ENCODE data around the gene SLC2A6.

Gene SLC2A6

DNA sequence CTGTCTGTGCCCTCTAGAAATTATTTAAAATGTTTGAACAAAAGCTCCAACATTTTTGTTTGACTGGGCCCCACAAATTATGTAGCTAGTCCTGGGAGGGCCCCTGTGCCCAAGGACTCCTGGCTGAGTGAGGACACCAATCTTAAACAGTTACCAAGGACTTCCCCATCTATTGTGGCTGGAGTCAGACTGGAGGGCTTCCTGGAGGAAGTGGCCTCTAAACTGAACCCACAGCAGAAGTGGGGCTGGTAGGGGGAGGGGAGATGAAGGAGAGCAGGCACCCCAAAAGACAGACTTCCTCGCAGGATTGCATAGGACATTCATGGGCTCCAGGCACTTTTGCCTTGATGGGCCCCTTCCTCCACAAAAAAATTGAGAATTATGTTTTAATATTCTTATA is 48.7 kb downstream of the SLC2A6 start:
- DNase-seq = no peak

DNA sequence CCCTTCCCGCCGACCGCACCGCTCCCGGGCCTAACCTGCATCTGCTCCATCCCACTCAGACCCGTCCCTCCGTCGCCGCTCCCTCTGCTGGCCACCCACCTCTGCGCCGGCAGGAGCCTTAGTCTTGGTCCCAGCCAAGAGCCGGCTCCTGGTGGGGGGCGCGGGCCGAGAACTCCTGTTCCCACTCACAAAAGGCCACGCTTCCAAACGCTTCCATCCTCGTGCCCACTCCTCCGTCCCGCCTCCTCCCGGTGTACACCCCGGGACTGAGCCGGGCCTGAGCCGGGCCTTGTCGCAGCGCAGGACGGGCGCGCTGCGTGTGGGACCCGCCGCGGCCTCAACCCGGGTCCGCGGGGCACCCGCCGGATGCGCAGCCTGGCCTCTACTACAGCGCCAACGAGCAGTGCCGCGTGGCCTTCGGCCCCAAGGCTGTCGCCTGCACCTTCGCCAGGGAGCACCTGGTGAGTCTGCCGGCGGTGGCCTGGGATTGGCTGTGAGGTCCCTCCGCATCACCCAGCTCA is 49.2 kb downstream of the SLC2A6 start:
- DNase-seq = no peak

DNA sequence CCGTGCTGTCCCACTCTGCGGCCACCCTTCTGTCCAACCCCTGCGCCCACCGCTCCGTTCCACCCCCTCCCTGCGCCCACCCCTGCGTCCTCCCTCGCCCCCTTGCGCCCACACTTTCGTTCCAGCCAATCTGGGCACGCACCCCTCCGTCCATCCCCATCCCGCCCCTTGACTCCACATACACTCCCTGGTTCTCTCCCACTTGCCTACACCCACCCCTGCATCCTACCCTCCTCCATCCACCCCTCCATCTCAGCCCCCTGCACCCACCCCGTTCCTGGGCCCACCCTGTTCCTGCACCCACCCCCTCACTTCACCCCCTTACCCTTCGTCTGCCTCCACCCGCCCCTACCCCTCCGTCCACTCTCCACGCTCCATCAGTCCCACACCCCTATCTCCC is 49.7 kb downstream of the SLC2A6 start:
- no peak for DNase-seq

DNA sequence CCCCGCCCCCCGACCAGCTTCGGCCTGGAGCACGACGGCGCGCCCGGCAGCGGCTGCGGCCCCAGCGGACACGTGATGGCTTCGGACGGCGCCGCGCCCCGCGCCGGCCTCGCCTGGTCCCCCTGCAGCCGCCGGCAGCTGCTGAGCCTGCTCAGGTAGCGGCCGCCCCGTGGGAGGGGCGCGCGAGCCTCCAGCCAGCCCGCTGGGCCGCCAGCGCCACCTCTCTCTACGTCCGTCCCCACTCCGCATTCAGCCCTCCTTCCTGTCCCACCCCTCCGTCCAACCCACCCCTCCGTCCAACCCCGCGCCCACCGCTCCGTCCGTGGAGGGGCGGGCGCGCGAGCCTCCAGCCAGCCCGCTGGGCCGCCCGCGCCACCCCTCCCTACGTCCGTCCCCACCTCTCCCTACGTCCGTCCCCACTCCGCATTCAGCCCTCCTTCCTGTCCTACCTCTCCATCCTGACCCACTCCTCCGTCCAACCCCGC is 50.2 kb downstream of the SLC2A6 start:
- DNase-seq = peak; percentile 41

DNA sequence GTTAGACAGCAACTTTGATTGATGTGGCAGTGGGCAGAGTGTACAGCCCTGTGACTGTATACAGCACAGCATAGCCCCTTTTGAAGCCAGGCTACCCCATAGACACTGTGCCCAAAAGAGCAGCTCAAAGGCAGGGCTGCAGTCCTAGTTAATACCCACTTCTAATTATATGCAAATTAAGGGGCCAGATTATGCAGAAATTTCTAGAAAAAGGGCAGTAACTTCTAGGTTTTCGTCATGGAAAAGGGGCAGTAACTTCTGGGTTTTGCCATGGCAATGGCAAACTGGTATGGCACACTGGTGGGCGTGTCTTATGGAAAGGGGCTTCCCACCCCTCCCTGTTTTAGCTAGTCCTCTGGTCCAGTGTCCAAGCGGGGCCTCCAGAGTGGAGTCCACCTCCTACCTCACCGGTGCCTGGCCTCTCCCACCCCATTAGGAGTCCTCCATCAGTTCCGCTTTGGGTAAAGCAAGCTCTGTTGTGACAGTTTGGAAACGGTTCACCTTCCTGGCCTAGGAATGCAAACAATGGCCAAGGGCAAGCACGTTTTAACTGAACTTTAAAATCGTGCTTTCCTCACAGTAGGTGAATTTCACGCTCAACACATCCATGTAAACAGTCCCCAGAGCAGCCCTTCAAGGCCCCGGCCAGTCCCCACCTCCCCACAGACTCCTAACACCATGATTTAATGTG is 51.1 kb downstream of the SLC2A6 start:
- no peak for DNase-seq

DNA sequence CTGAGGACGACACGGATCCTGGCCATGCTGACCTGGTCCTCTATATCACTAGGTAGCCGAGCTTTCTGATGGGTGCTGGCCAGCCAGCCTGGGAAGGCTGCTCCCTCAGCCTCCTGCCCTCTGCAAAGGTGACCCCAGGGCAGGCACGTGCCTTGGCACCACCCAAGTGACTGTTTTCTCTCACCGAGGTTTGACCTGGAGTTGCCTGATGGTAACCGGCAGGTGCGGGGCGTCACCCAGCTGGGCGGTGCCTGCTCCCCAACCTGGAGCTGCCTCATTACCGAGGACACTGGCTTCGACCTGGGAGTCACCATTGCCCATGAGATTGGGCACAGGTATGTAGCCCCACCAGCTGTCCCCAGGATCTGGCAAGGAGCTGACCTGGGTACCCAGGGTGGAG is 52.9 kb downstream of the SLC2A6 start:
- no peak for DNase-seq

DNA sequence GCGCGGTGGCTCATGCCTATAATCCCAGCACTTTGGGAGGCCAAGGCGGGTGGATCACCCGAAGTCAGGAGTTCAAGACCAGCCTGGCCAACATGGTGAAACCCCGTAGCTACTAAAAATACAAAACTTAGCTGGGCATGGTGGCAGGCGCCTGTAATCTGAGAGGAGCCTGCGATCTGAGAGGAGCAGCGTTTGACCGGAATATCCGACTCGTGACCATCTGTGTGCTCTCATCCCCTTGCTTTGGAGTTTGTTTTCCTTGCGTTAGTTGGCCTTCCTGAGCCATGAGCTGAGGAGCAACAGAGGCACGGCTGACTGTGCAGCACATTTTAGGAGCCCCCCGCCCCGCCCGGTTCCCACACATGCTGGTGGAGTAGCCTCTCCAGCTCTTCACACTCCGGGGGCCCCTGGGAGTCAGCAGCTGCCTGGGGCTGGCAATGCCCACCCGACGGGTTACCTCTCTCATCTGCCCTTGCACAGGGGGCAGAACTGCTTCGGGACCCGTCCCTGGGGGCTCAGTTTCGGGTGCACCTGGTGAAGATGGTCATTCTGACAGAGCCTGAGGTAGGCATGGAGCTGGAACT is 53.8 kb downstream of the SLC2A6 start:
- DNase-seq = no peak

DNA sequence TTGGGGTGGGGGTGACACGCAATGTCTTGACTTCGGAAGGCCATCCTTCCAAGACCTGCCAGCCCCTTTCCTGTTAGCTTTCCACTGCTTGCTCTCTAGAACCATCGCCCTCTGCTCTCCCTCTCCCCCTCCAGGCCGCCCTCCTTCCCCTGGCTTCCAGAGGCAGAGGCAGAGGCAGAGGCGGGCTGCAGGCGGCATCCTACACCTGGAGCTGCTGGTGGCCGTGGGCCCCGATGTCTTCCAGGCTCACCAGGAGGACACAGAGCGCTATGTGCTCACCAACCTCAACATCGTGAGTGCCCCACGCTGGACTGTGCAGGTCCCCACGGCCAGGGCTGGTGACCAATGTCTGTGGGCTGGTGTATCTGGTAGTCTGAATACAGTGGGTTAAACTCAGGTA is 54.7 kb downstream of the SLC2A6 start:
- DNase-seq = no peak

DNA sequence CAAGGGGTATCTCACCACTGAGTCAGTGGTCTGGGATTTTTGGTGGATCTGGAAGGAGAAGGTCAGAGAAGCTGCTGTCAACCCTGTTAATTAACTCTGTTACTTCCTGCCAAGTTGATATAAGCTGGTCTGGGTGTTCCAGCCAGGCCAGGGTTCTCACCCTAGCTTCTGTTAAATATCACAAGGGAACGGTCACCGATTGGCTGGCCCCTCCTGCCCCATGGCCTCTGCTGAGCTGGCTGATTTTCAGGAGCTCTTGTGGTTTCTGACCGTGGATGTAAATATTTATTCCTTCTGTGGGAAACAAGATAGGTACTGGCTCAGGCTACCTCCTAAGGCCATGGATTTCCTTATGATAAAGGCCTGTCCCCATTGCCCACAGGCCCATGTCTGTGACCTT is 55.7 kb downstream of the SLC2A6 start:
- DNase-seq = no peak

DNA sequence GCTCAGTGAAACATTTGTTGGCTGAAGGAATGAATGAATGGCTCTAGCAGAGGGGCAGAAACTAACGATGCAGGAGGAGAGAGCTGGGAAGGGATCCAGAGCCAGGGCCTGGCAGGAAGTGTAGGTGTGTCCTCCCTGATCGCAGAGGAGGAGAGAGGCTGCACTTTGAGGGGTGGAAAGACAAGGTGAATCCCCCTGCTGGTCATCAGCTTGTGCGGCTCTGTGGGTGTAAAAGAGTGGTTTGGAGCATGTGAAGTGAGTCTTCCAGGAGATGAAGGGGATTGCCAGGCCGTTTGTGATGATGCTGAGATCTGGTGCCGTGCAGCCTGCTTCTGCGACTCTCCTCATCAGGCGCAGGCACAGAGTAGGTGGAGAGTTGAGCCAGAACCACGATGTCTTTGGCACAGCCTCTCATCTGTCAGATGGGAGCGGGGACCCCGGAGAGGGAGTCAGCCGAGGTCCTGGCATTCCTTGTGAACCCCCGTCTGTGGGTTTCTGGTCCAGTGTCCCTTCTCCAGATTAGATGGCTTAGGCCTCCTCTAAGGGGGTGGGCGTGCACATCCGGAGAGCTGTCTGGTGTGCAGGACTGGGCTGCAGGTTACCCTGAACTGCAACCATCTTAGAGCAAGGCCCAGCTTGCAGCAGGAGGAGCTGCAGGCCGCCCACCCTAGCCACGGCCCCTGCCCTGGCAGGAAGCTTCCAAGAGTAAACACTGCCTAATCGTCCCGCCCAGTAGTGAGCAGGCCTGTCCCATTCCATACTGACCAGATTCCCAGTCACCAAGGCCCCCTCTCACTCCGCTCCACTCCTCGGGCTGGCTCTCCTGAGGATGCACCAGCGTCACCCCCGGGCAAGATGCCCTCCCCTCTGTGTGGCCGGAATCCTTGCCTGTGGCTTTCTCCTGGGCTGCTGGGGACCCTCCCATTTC is 57.0 kb downstream of the SLC2A6 start, which contains the start of gene ADAMTS13:
ADAMTS13 (plus strand) TSS at position 753 of the 928 bp plus-strand sequence; CDS start at position 830, 77 bp downstream.
- no peak for DNase-seq
